H1 (cell line): ENCODE data around the gene TENT5A. TPM values are rescaled to one million over a fixed set of nuclear protein-coding genes. Genes with fewer than 3 reads are reported as not detected.

ENCODE experiments used
- NRF1 ChIP-seq: IDR thresholded peaks from 2 replicates; pipeline ENCODE4 v1.6.1; 2011; ENCODE audit warnings: mild to moderate bottlenecking, low read depth, low read length, improper control_type of control experiment
- polyA plus RNA-seq, 7 experiments: library from polyadenylated mRNA; depleted of rRNA in 3 of 7; stranded (reverse) in 5 of 7; unstranded in 2 of 7; fragments of >200 nt in 5 of 7; fragments of 200-250 nt in 2 of 7; gene quantifications; 1 replicate in 5 of 7; 2 replicates in 1 of 7; 4 replicates in 1 of 7; pipeline versions ENCODE4 v1.2.1 to v1.2.3, GENCODE V29; 2011 to 2013; ENCODE audit warnings: missing spikeins in 2 of 7, mixed read lengths in 2 of 7
- total RNA-seq: library from RNA; stranded (reverse); fragmentation: NEBNext Ultra II Directional; extraction: Animal tissue kit (Norgen Biotek cat#: 25700); gene quantifications from 2 replicates; pipeline ENCODE4 v1.2.1, GENCODE V29; 2021
- TF ChIP-seq, protein P1 (sequence below): IDR thresholded peaks from 2 replicates; pipeline ENCODE4 v1.6.1; 2012; ENCODE audit warnings: low read length, inconsistent platforms

Gene TENT5A
- total and polyA plus RNA-seq, 2 of the 8 experiments (the other 6 are each of a cell fraction or from before 2014, with no cell fraction given), result 0.91 to 2.9 TPM

DNA sequence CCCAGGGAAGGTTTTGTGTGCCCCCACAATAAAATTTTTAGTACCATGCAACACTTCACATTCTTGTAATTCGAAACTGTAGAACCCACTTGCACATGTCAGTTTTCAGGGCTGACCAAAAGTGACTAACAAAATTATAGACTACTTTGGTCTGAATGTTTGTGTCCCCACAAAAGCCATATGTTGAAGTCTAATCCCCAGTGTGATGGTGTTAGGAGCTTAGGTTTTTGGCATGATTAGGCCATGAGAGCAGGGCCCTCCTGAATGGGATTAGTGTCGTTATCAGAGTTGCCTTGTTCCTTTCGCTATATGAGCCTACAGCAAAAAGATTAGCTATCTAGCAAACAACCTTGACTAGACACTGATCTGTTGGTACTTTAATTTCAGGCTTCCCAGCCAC, 49.0 kb upstream of the TENT5A start (continued):
- TF ChIP-seq, protein P1, sequence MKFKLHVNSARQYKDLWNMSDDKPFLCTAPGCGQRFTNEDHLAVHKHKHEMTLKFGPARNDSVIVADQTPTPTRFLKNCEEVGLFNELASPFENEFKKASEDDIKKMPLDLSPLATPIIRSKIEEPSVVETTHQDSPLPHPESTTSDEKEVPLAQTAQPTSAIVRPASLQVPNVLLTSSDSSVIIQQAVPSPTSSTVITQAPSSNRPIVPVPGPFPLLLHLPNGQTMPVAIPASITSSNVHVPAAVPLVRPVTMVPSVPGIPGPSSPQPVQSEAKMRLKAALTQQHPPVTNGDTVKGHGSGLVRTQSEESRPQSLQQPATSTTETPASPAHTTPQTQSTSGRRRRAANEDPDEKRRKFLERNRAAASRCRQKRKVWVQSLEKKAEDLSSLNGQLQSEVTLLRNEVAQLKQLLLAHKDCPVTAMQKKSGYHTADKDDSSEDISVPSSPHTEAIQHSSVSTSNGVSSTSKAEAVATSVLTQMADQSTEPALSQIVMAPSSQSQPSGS, result no peak
- TF ChIP-seq NRF1, result no peak
